GM13977 (cell line): Measurements from ENCODE around the gene KCNN3.

ENCODE experiments used
- DNase-seq: peaks from one replicate; pipeline ENCODE4 v3.0.0; 2012; ENCODE audit warnings: low spot score
- in situ Hi-C: fragments of 300-500 bp; cut with MboI; formaldehyde crosslinking; loops from one replicate; pipeline ENCODE4 v1.12.0; 2022; ENCODE audit warnings: low sequenced_read_pairs, low pct_unique_long_range_greater_than_20kb, mixed read lengths, inconsistent platforms; ENCODE audit not compliant: unreplicated experiment
- TF ChIP-seq, protein P1 (sequence below): IDR thresholded peaks from 2 replicates; pipeline ENCODE4 v1.5.1; 2012; ENCODE audit warnings: mild to moderate bottlenecking, control low read depth; ENCODE audit not compliant: insufficient read depth; ENCODE audit errors: extremely low read depth, missing control alignments

KCNN3 gene

DNA sequence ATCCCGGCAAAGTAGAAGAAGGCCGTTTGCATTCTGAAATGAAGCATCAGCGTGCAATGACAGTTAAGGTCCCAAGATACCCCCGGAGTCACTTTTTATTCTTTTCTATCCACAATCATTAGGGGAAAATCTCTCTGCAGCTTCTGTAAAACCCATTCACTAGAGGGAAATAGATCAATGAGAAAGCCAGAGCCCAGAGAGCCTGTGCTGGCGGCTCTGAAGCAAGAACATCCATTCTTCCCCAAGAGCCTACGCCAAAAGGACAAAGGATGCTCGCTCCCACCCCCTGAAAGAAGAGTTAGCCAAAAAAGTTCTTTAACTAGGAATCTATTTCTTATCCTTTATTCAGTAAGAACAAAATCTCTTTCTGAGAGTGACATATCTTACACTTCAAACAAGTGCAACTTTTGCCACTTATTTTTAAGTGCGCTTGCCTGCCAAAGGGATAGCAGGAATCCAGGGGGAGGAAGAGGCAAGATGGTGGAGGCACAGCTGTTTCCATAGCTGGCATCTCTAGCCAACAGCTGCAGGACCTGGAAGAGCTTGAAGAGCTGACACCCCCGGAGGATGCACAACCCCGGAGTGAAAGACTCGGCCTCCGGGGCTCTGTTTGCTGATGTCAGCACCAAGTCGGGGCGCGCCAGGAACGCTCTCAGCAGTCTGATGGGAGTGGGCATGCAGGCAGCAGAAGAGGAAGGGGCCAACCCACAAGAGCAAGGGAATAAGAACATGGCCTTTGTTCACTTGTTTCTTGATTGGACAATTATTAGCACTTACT lies 68.7 kb downstream of the KCNN3 start:
- in situ Hi-C loops: no loop called here
- no peak for DNase-seq
- TF ChIP-seq, protein P1, sequence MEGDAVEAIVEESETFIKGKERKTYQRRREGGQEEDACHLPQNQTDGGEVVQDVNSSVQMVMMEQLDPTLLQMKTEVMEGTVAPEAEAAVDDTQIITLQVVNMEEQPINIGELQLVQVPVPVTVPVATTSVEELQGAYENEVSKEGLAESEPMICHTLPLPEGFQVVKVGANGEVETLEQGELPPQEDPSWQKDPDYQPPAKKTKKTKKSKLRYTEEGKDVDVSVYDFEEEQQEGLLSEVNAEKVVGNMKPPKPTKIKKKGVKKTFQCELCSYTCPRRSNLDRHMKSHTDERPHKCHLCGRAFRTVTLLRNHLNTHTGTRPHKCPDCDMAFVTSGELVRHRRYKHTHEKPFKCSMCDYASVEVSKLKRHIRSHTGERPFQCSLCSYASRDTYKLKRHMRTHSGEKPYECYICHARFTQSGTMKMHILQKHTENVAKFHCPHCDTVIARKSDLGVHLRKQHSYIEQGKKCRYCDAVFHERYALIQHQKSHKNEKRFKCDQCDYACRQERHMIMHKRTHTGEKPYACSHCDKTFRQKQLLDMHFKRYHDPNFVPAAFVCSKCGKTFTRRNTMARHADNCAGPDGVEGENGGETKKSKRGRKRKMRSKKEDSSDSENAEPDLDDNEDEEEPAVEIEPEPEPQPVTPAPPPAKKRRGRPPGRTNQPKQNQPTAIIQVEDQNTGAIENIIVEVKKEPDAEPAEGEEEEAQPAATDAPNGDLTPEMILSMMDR: no peak

DNA sequence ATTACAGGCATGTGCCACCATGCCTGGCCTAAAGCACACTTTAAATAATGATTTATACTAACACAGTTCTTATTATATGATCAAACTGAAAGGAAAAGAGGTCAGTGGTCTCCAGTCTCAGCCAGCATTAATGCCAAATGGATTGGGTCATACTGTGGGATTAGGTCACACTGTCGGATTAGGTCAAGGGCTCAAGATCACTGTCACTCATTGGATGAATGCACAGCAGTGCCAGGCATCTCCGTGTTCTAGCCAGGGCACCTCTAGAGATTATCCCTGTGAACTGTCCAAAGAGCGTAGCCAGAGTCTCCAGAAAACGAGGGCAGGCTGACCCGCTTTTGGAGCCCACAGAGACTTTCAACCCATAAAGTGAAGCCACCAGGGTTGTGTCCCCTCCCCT lies 70.9 kb downstream of the KCNN3 start:
- in situ Hi-C loops: no loop called here
- TF ChIP-seq, protein P1: no peak

DNA sequence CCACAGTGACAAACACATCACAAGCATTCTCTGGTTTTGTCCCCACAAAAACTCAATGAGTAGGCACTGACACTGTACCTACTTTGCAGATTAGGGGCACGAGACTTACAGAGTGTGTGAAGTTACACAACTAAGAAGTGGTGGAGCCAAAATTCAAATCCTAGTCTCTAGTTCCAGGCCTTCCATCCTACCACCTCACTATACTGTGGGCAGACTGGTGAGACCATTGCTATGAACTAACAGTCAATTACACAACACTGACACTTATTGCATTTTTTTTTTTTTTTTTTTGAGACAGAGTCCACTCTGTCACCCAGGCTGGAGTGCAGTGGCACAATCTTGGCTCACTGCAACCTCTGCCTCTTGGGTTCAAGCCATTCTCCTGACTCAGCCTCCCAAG lies 71.4 kb downstream of the KCNN3 start:
- TF ChIP-seq, protein P1: no peak
- DNase-seq: no peak
- in situ Hi-C loops: no loop called here

More for the DNA sequence above, 70.9 kb downstream of the KCNN3 start:
- no peak for DNase-seq

GRCh38 chr1:154797175-154797574 lies 72.9 kb downstream of the KCNN3 start:
- no peak for DNase-seq
- in situ Hi-C loops: no loop called here
- TF ChIP-seq, protein P1: no peak

DNA sequence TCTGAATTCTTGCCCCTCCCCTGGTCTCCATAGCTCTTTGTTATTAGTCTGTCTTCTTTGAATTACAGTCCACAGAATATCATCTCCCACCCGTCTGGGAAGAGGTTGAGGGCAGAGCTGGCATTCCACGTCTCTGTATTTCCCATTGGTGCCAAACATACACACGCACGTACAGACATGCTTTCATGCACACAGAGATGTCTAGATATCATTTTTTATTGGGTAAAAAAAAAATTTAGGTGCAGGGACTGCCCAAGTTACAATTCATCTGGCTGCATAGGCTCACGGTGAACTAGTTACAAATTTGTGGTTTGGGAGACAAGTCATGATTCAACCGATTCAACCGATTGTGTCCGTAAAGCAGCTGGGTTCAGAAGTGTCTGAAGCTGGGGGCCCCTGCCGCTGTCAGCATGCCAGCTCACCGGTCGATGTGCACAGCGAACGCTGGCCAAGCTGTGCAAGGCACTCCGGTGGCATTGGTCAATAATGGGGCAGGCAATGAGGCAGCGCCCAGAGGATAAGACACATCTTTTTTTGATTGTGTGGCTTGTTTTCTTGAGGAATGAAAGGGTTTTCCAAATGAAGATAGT lies 73.7 kb downstream of the KCNN3 start:
- in situ Hi-C loops: no loop called here
- no peak for DNase-seq
- TF ChIP-seq, protein P1: no peak

GRCh38 chr1:154794608-154795007 lies 75.5 kb downstream of the KCNN3 start:
- TF ChIP-seq, protein P1: no peak

More at GRCh38 chr1:154794608-154795007, 75.5 kb downstream of the KCNN3 start:
- in situ Hi-C loops: no loop called here
- DNase-seq: no peak
